ENCODE measurements around the gene TMEM217. TPM values are rescaled to one million over a fixed set of nuclear protein-coding genes. Genes with fewer than 3 reads are reported as not detected.

The TMEM217 gene
- total RNA-seq, 4 donors from 2014 or later, result 0.41 to 1.4 (median 1.1) TPM; not detected in 1

- Histone ChIP-seq H3K27ac (no peak overlapping the region), H3K9me3 (no peaks in the 10 kb centered on the region), H3K4me1 (peaks cover 0 to 11% (median 9%) of the 10 kb centered on the region in 4 donors), H3K4me3 (no peak overlapping the region), H3K27me3 (no peaks in the 10 kb centered on the region), H3K36me3 (peaks cover 0 to 7% (median 0%) of the 10 kb centered on the region in 4 donors)
- no peak for DNase-seq
- intact Hi-C loops (cut with DNase I; ENCODE audit: low total_unique reads), result no loop called here
- TF ChIP-seq POLR2A (IDR thresholded peaks at IDR 0.05), result no peak
- TF ChIP-seq, protein P1, sequence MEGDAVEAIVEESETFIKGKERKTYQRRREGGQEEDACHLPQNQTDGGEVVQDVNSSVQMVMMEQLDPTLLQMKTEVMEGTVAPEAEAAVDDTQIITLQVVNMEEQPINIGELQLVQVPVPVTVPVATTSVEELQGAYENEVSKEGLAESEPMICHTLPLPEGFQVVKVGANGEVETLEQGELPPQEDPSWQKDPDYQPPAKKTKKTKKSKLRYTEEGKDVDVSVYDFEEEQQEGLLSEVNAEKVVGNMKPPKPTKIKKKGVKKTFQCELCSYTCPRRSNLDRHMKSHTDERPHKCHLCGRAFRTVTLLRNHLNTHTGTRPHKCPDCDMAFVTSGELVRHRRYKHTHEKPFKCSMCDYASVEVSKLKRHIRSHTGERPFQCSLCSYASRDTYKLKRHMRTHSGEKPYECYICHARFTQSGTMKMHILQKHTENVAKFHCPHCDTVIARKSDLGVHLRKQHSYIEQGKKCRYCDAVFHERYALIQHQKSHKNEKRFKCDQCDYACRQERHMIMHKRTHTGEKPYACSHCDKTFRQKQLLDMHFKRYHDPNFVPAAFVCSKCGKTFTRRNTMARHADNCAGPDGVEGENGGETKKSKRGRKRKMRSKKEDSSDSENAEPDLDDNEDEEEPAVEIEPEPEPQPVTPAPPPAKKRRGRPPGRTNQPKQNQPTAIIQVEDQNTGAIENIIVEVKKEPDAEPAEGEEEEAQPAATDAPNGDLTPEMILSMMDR (IDR thresholded peaks at IDR 0.05), result no peak
- WGBS, 2 donors (ENCODE audit: low coverage in 1 of 2), result 43 to 65% methylated on average over 4 to 8 of the region's 8 CpGs
- in situ Hi-C loops (cut with MboI; ENCODE audit: low pct_ligation_motif_present in 1 of 4, low pct_unique_long_range_greater_than_20kb in 1 of 4, low sequenced_read_pairs in 3 of 4), result no loop called here
Observed at GRCh38 chr6:37272834-37273566, 15.1 kb upstream of the TMEM217 start.

GRCh38 chr6:37269105-37269504, 11.2 kb upstream of the TMEM217 start:
- Histone ChIP-seq H3K4me1 (peaks cover 0 to 10% (median 8%) of the 10 kb centered on the region in 4 donors), H3K4me3 (no peak overlapping the region), H3K36me3 (peaks cover 0 to 7% (median 0%) of the 10 kb centered on the region in 4 donors), H3K27me3 (no peaks in the 10 kb centered on the region), H3K9me3 (no peaks in the 10 kb centered on the region), H3K27ac (no peak overlapping the region)
- in situ Hi-C loops (cut with MboI; ENCODE audit: low pct_ligation_motif_present in 1 of 4, low pct_unique_long_range_greater_than_20kb in 1 of 4, low sequenced_read_pairs in 3 of 4) (no loop called here), intact Hi-C loops (cut with DNase I; ENCODE audit: low total_unique reads) (no loop called here)
- TF ChIP-seq POLR2A (IDR thresholded peaks at IDR 0.05) (no peak), POLR2AphosphoS5 (IDR thresholded peaks at IDR 0.05) (no peak)
- TF ChIP-seq, protein P1 (IDR thresholded peaks at IDR 0.05), result no peak
- no peak for DNase-seq
- WGBS, 2 donors (ENCODE audit: low coverage in 1 of 2), result 81 to 92% methylated on average over 2 of the region's 2 CpGs

- Histone ChIP-seq H3K9me3 (no peaks in the 10 kb centered on the region), H3K27me3 (no peaks in the 10 kb centered on the region), H3K4me1 (no peaks in the 10 kb centered on the region), H3K4me3 (no peak overlapping the region), H3K27ac (no peak overlapping the region), H3K36me3 (peaks cover 0 to 7% (median 0%) of the 10 kb centered on the region in 4 donors)
- in situ Hi-C loops (cut with MboI; ENCODE audit: low pct_ligation_motif_present in 1 of 4, low pct_unique_long_range_greater_than_20kb in 1 of 4, low sequenced_read_pairs in 3 of 4), result no loop called here
- 85 to 94% methylated on average over 2 to 3 of the region's 3 CpGs for WGBS, 2 donors (ENCODE audit: low coverage in 1 of 2)
- DNase-seq, result no peak
- TF ChIP-seq POLR2A (IDR thresholded peaks at IDR 0.05), result no peak
- TF ChIP-seq EP300 (IDR thresholded peaks at IDR 0.05; ENCODE audit: low read depth), result no peak
- no peak for TF ChIP-seq POLR2AphosphoS5 (IDR thresholded peaks at IDR 0.05)
- TF ChIP-seq, protein P1 (IDR thresholded peaks at IDR 0.05), result no peak
- intact Hi-C loops (cut with DNase I; ENCODE audit: low total_unique reads), result no loop called here
Observed at GRCh38 chr6:37265860-37266259, 7.9 kb upstream of the TMEM217 start.

GRCh38 chr6:37265001-37265400, 7.1 kb upstream of the TMEM217 start:
- no peaks in the 10 kb centered on the region for H3K9me3 ChIP-seq
- TF ChIP-seq POLR2A (IDR thresholded peaks at IDR 0.05), result no peak
- TF ChIP-seq, protein P1 (IDR thresholded peaks at IDR 0.05), result no peak
- no peak for TF ChIP-seq POLR2AphosphoS5 (IDR thresholded peaks at IDR 0.05)
- no peak for TF ChIP-seq EP300 (IDR thresholded peaks at IDR 0.05; ENCODE audit: low read depth)
- in situ Hi-C loops (cut with MboI; ENCODE audit: low pct_ligation_motif_present in 1 of 4, low pct_unique_long_range_greater_than_20kb in 1 of 4, low sequenced_read_pairs in 3 of 4) (no loop called here), intact Hi-C loops (cut with DNase I; ENCODE audit: low total_unique reads) (no loop called here)
- no peaks in the 10 kb centered on the region for H3K27me3 ChIP-seq
- peaks cover 0 to 3% (median 0%) of the 10 kb centered on the region in 4 donors for H3K36me3 ChIP-seq
- H3K4me1 ChIP-seq, result no peaks in the 10 kb centered on the region
- no peak overlapping the region for H3K27ac ChIP-seq
- DNase-seq, result no peak
- 46 to 77% methylated on average over 1 to 2 of the region's 2 CpGs for WGBS, 2 donors (ENCODE audit: low coverage in 1 of 2)
- H3K4me3 ChIP-seq, result no peak overlapping the region
